Lower lobe of right lung (tissue), 2 donors: ENCODE data around the gene PKMYT1. TPM values are rescaled to one million over a fixed set of nuclear protein-coding genes. Genes with fewer than 3 reads are reported as not detected.

Experiments used
- ATAC-seq, 2 donors: fragments of 200-7000 bp; cut with Tn5 transposase; one replicate each; pipeline ENCODE4 v1.9.1; 2020 to 2022; ENCODE audit warnings: mild to moderate bottlenecking in 2 of 2, moderate library complexity in 2 of 2
- DNase-seq: peaks from one replicate; pipeline ENCODE4 v3.0.0-alpha.2; 2020
- H3K27ac ChIP-seq: fragments of 200-600 bp; one replicate; pipeline ENCODE4 v1.8.0; 2022
- H3K27me3 ChIP-seq: fragments of 200-600 bp; one replicate; pipeline ENCODE4 v1.8.0; 2022; ENCODE audit warnings: low read depth
- H3K36me3 ChIP-seq: fragments of 200-600 bp; one replicate; pipeline ENCODE4 v1.8.0; 2022; ENCODE audit warnings: mild to moderate bottlenecking
- H3K4me1 ChIP-seq: fragments of 200-600 bp; one replicate; pipeline ENCODE4 v1.8.0; 2022
- H3K4me3 ChIP-seq: fragments of 200-600 bp; one replicate; pipeline ENCODE4 v1.8.0; 2022; ENCODE audit warnings: mild to moderate bottlenecking
- H3K9me3 ChIP-seq: fragments of 200-600 bp; one replicate; pipeline ENCODE4 v1.8.0; 2022
- intact Hi-C: fragments of 100-400 bp; cut with DNase I; formaldehyde crosslinking; loops from one replicate; pipeline ENCODE4 v1.11.0; 2022
- total RNA-seq: library from RNA; stranded (reverse); fragmentation: NEBNext Ultra II Directional; extraction: Animal tissue kit (Norgen Biotek cat#: 25700); gene quantifications from one replicate; pipeline ENCODE4 v1.2.1, GENCODE V29; 2021
- TF ChIP-seq, protein P1 (sequence below): fragments of 200-600 bp; IDR thresholded peaks from one replicate; pipeline ENCODE4 v1.8.0; 2022; ENCODE audit warnings: antibody characterized with exemption, mild to moderate bottlenecking
- donor health status: DM: no; HTN: yes; CAD: no; lungs with severe emphysema.

PKMYT1 gene
- total RNA-seq, 1 donor from 2014 or later = 4.0 TPM

DNA sequence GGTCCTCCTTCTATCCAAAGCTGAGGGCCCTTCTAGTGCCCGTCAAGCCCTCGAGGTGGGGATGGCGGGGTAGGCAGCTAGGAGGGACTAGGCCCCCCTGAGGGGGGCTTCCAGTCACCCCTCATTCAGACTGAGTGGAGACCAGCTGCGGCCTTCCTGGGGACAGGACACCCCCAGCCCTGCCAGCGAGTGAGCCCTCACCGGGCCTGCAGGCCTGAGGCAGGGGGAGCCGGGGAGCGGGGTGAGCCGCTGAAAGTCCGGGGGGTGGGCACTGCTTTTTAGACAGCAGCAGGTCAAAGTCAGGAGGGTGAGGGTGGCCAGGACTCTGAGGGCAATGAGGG lies 24.8 kb downstream of the PKMYT1 start:
- TF ChIP-seq, protein P1, sequence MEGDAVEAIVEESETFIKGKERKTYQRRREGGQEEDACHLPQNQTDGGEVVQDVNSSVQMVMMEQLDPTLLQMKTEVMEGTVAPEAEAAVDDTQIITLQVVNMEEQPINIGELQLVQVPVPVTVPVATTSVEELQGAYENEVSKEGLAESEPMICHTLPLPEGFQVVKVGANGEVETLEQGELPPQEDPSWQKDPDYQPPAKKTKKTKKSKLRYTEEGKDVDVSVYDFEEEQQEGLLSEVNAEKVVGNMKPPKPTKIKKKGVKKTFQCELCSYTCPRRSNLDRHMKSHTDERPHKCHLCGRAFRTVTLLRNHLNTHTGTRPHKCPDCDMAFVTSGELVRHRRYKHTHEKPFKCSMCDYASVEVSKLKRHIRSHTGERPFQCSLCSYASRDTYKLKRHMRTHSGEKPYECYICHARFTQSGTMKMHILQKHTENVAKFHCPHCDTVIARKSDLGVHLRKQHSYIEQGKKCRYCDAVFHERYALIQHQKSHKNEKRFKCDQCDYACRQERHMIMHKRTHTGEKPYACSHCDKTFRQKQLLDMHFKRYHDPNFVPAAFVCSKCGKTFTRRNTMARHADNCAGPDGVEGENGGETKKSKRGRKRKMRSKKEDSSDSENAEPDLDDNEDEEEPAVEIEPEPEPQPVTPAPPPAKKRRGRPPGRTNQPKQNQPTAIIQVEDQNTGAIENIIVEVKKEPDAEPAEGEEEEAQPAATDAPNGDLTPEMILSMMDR = no peak
- intact Hi-C loops = no loop called here
- ATAC-seq = no peak

DNA sequence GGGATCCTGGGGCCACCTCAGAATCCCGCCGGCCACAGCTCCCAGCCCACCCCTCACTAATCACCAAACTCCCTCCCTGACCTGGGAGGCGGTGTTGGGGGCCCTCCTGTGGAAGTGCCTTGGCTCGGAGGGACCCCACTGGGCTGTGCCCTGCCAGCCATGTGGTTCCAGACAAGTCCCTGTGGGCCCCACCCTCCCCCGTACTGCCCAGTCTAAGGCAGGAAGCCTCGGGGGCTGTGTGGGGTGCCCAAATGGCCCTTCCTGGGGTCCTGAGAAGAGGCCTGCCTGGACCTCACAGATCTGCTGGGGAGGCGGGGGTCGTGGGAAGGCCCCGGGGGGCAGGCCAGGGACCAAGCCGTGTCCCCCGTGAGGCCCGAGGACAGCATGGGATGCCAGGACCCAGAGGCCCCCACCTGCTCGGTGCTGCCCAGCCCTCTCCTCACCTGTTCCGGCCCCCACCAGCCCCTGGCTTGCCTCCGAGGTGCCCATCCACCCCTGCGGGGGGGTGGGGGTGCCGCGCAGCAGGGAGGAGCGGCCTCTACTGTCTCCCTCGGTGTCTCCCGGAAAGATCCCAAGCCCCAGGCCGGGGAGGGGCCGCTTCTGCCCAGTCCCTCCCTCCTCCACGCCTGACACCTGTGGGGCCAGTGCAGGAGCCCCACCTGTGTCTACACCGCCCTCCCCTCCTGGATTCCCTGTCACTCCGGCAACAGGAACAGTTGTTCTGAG lies 25.4 kb downstream of the PKMYT1 start:
- no peaks in the 10 kb centered on the region for H3K4me1 ChIP-seq
- H3K4me3 ChIP-seq = no peak overlapping the region
- peak in 1 of 2 donors; percentile 5 for ATAC-seq
- no peak for DNase-seq
- TF ChIP-seq, protein P1 = no peak
- no peaks in the 10 kb centered on the region for H3K9me3 ChIP-seq
- H3K27me3 ChIP-seq = peaks cover 64% of the 10 kb centered on the region
- no peak overlapping the region for H3K27ac ChIP-seq
- peaks cover 5% of the 10 kb centered on the region for H3K36me3 ChIP-seq
- intact Hi-C loops = no loop called here

More for the DNA sequence above, 24.8 kb downstream of the PKMYT1 start:
- Histone ChIP-seq H3K36me3 (no peaks in the 10 kb centered on the region), H3K4me1 (no peaks in the 10 kb centered on the region), H3K27me3 (peaks cover 64% of the 10 kb centered on the region), H3K9me3 (no peaks in the 10 kb centered on the region), H3K4me3 (no peak overlapping the region), H3K27ac (no peak overlapping the region)
- DNase-seq = no peak

DNA sequence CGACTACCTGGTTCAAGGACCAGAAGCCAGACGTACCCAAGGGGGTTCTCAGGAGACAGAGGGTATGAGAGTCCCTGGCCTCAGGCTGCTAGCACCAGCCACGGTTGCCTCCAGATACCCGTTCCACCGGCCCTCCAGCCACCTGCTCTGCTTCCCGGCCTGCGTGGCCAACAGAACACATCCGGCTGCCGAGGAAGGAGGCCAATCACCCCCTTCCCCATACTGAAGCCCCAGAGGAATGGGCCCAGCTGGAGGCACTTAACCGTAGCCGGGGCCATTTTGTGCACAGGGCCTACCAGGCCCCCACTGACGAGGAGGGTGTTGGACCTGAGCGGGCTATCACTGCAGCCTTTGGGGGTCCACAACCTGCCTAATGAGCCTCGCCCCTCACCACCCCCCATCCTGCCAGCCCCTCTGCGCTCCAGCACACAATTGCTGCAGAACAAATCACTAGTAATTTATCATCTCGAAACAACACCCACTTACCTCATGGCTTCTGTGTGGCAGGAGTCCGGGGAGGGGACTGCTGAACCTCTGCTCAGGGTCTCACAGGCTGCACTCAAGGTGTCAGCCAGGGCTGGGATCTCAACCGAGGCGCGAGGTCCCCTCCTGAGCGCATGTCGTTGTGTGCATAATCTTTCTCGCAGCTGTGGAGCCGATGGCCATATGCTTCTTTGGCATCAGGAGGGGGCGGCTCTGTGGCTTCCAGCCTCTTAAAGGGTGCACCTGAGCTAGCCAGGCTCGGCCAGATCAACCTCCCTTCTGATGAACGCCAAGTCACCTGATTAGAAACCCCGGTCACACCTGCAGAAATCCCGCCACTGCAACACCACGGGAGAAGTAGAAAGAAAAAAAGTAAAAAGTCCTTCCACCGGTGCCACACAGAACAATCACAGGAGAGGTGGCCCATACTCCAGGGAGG lies 26.3 kb downstream of the PKMYT1 start:
- Histone ChIP-seq H3K4me3 (no peak overlapping the region), H3K9me3 (no peaks in the 10 kb centered on the region), H3K36me3 (peaks cover 13% of the 10 kb centered on the region), H3K27me3 (peaks cover 55% of the 10 kb centered on the region), H3K27ac (no peak overlapping the region), H3K4me1 (no peaks in the 10 kb centered on the region)
- no peak for ATAC-seq
- TF ChIP-seq, protein P1 = no peak
- intact Hi-C loops = no loop called here
- DNase-seq = no peak

DNA sequence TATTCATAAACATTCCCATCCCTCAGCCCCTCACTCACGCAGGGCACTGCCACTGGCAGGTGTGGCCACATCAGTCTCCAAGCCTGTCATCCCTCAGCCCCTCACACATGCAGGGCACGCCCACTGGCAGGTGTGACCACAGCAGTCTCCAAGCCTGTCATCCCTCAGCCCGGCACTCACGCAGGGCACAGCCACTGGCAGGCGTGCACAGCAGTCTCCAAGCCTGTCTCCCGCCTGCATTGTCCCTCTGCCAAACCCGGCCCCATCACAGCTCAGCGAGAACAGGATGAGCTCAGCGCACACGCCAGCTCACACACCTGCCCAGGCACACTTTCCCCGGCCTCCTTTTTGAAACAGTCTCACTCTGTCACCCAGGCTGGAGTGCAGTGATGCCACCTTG lies 27.6 kb downstream of the PKMYT1 start:
- Histone ChIP-seq H3K9me3 (no peaks in the 10 kb centered on the region), H3K4me3 (no peak overlapping the region), H3K27ac (no peak overlapping the region), H3K27me3 (peaks cover 42% of the 10 kb centered on the region), H3K36me3 (peaks cover 19% of the 10 kb centered on the region), H3K4me1 (no peaks in the 10 kb centered on the region)
- DNase-seq (no peak), ATAC-seq (no peak)
- intact Hi-C loops = no loop called here
- TF ChIP-seq, protein P1 = no peak

DNA sequence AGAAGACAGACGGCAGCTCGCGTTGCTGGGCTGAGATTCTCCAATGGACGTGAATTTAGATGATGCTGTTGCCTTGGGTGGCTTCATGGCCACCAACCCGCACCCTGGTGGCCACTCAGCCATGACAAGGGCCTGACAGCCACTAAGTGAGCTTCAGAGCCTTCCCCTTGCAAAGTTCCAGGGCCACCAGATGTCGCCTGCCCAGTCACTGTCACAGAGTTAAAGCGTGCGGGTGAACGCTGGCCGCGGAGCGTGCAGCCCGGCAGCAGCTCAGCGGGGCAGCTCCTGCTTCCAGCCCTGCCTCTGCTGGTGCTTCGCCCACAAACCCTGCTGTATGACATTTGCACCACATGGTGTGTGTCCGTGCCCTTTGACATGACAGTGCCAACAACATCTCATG lies 29.5 kb downstream of the PKMYT1 start:
- H3K27me3 ChIP-seq = peaks cover 23% of the 10 kb centered on the region
- no peak for ATAC-seq
- DNase-seq = no peak
- TF ChIP-seq, protein P1 = no peak
- intact Hi-C loops = no loop called here
- no peaks in the 10 kb centered on the region for H3K4me1 ChIP-seq
- H3K36me3 ChIP-seq = peaks cover 24% of the 10 kb centered on the region
- H3K9me3 ChIP-seq = no peaks in the 10 kb centered on the region
- H3K4me3 ChIP-seq = no peak overlapping the region
- H3K27ac ChIP-seq = no peak overlapping the region
